ENCODE data around the gene GIT1. TPM values are rescaled to one million over a fixed set of nuclear protein-coding genes. Genes with fewer than 3 reads are reported as not detected.
A peak's percentile ranks its signal among the peaks of the same experiment; 100 is the strongest.

Gene GIT1
- total and polyA plus RNA-seq, 9 of the 15 experiments (the other 6 are each of a cell fraction or from before 2014, with no cell fraction given) = 0.35 to 35.3 (median 17.1) TPM

DNA sequence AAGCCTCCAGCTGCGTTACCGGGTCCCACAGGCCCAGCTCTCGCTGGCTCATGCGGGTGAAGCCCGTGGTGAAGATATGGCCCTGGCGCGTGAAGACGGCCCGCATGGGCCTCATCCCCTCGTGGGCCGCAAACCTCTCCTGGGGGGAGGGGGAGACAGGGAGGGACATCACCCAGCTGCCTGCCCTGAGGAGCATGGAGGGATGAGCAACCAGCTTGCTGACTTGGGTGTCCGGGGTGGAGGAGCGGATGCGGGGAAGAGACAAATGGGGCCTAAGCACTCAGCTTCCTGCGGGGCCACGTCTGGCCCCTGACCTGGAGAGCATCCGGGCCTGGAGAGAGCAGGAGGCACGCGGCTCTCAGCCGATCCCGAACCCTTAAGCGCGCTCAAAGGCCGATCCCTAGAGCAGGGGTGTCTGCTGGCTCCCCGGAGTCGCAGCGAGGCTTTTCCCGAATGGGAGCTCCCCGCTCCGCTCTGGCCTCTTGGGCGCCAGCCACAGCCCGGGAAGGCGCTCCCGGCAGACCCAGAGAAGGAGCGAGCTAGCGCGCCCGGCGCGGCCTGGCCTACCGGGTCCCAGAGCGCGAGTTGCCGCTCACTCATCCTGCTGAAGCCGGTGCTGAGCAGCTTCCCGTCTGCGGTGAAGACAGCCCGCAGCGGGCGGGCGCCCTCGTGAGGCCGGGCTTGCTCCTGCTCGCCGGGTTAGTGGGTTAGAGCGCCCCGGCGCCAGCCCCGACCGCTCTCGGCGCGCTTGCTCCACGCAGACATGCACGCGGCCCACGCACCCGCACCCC lies 28.2 kb upstream of the GIT1 start (continued):
- TF ChIP-seq MYBL2 (IDR thresholded peaks at IDR 0.05; ENCODE audit: low read depth) (no peak), MYBL2 (CRISPR knock-in tag; IDR thresholded peaks at IDR 0.05; ENCODE audit: borderline replicate concordance) (no peak), ETV5 (CRISPR knock-in tag; IDR thresholded peaks at IDR 0.05; ENCODE audit: low read depth) (peak; percentile 56; the same call in 1 of the 2 replicates), ETV1 (tag; conservative IDR thresholded peaks at IDR 0.05; ENCODE audit: low read depth) (peak; percentile 31), CTBP1 (IDR thresholded peaks at IDR 0.05; ENCODE audit: borderline replicate concordance) (peak; percentile 94), FOXO4 (CRISPR knock-in tag; IDR thresholded peaks at IDR 0.05) (no peak), HOXB6 (CRISPR knock-in tag; IDR thresholded peaks at IDR 0.05; ENCODE audit: borderline replicate concordance) (no peak), YY1 (IDR thresholded peaks at IDR 0.05; ENCODE audit: borderline replicate concordance in 1 of 3, control insufficient read depth in 1 of 3, extremely low read depth in 1 of 3, insufficient read depth in 3 of 3, insufficient read length in 1 of 3, insufficient replicate concordance in 2 of 3, low read depth in 1 of 3, low read length in 2 of 3) (peak in 2 of 3 experiments; percentile 28 to 50), RFX1 (IDR thresholded peaks at IDR 0.05) (no peak), RBM39 (optimal IDR thresholded peaks at IDR 0.05; ENCODE audit: low read depth, low read length) (no peak), NCOR1 (IDR thresholded peaks at IDR 0.05) (no peak), POU5F1 (IDR thresholded peaks at IDR 0.05; ENCODE audit: borderline replicate concordance, low read depth, low read length, partially characterized antibody) (no peak), ZNF253 (CRISPR knock-in tag; conservative IDR thresholded peaks at IDR 0.05) (no peak), ZNF551 (CRISPR knock-in tag; IDR thresholded peaks at IDR 0.05) (no peak), HNRNPLL (IDR thresholded peaks at IDR 0.05; ENCODE audit: low read depth, low read length, poor library complexity, severe bottlenecking) (no peak), ZNF76 (CRISPR knock-in tag; IDR thresholded peaks at IDR 0.05; ENCODE audit: borderline replicate concordance) (no peak), NFYB (IDR thresholded peaks at IDR 0.05; ENCODE audit: extremely low read depth, insufficient read length) (no peak), POLR2B (IDR thresholded peaks at IDR 0.05; ENCODE audit: low read depth, partially characterized antibody) (no peak), CREBBP (IDR thresholded peaks at IDR 0.05; ENCODE audit: low read depth, low read length) (no peak), CREB5 (CRISPR knock-in tag; IDR thresholded peaks at IDR 0.05) (no peak), KLF16 (IDR thresholded peaks at IDR 0.05) (peak; percentile 95), NR4A1 (CRISPR knock-in tag; IDR thresholded peaks at IDR 0.05) (no peak), NR4A1 (tag; IDR thresholded peaks at IDR 0.05) (no peak), GABPB1 (CRISPR knock-in tag; IDR thresholded peaks at IDR 0.05) (peak; percentile 43; the same call in 1 of the 2 replicates), MED1 (CRISPR knock-in tag; IDR thresholded peaks at IDR 0.05; ENCODE audit: borderline replicate concordance) (no peak)
- TF ChIP-seq, protein P1, sequence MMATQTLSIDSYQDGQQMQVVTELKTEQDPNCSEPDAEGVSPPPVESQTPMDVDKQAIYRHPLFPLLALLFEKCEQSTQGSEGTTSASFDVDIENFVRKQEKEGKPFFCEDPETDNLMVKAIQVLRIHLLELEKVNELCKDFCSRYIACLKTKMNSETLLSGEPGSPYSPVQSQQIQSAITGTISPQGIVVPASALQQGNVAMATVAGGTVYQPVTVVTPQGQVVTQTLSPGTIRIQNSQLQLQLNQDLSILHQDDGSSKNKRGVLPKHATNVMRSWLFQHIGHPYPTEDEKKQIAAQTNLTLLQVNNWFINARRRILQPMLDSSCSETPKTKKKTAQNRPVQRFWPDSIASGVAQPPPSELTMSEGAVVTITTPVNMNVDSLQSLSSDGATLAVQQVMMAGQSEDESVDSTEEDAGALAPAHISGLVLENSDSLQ (IDR thresholded peaks at IDR 0.05) = no peak; the same call in 1 of the 2 replicates

Measured in K562 (cell line).